RCC 7860 (cell line): Measurements from ENCODE around the gene SCN1B.
"Not testable (repeated sequence)": the region's sequence is repeated elsewhere in the genome, so short reads cannot be mapped to it uniquely, and the experiment has no call there.

Experiments
- DNase-seq: peaks from one replicate; pipeline ENCODE4 v3.0.0-alpha.2; 2015; ENCODE audit warnings: low spot score
- FAIRE-seq: peaks from 2 replicates; lab custom pipeline; 2012; peaks lifted over from hg19 to GRCh38; lab: Jason Lieb, UNC

SCN1B gene

DNA sequence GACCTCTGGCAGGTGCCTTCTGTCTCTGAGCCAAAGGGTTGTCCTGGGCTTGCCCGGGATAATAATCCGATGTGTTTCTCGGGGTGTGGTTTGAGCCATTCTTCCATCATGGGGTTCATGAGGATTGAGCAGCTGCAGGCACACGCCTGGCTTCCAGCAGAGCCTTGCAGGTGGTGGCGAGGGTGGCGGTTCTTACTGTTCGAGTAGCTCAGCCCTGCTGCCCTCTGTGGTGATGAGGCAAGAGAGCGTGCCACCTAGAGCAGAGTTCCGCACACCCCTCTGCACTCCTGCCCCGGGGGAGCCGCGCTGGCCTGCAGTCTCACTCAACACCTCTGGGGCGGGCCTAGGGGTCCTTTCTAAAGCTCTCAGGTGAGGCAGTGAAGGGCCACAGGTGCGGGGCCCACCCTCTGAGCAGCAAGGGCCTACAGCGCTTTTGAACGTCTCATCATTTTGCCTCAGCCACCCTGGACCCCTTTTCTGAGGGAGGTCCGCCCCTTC, 3.8 kb downstream of the SCN1B start:
- FAIRE-seq: no peak

GRCh38 chr19:35034588-35035382, 4.5 kb downstream of the SCN1B start:
- no peak for FAIRE-seq
- no peak for DNase-seq

More for the DNA sequence above, 3.8 kb downstream of the SCN1B start:
- no peak for DNase-seq

DNA sequence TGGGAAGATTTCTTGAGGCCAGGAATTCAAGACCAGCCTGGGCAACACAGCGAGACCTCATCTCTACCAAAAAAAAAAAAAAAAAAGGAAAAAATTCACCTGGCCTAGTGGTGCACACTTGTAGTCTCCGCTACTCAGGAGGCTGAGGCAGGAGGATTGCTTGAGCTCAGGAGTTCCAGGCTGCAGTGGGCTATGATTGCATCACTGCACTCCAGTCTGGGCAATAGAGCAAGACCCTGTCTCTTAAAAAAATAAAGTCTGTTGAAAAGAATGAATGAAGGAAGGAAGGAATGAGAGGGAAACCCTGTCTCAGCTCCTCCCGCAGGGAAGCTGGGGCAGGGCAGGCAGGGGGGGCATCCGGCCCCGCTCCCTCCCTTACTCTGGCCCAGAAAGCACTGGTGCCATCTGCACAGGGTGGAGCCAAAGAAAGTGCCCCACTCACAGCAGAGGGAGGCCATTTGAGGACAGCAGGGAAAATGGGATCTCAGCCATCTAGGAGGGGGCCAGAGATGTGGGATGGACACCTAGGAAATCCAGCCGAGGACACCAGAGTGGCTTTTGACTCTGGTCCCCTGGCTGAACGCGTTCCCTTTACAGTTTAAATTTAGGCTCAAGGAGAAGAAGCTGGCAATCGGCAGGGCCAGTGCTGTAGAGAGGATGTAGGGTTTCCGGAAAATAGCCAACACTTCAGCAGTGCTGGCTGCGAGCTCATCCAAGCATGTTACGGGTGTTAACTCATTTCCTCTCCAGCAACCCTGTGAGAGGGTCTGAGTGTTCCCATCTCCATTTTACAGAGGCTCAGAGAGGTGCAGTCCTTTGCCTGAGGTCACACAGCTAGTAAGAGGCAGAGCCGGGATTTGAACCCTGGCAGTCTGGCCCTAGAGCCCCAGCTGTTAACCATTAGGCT, 7.7 kb downstream of the SCN1B start:
- DNase-seq (peak; percentile 15), FAIRE-seq (no peak)

GRCh38 chr19:35038623-35039512, 8.6 kb downstream of the SCN1B start:
- DNase-seq: no peak
- no peak for FAIRE-seq

- no peak for FAIRE-seq
- no peak for DNase-seq
These were observed 9.9 kb downstream of the SCN1B start for GRCh38 chr19:35039881-35040825.

GRCh38 chr19:35040826-35041547, 10.7 kb downstream of the SCN1B start:
- DNase-seq: no peak
- FAIRE-seq: no peak

DNA sequence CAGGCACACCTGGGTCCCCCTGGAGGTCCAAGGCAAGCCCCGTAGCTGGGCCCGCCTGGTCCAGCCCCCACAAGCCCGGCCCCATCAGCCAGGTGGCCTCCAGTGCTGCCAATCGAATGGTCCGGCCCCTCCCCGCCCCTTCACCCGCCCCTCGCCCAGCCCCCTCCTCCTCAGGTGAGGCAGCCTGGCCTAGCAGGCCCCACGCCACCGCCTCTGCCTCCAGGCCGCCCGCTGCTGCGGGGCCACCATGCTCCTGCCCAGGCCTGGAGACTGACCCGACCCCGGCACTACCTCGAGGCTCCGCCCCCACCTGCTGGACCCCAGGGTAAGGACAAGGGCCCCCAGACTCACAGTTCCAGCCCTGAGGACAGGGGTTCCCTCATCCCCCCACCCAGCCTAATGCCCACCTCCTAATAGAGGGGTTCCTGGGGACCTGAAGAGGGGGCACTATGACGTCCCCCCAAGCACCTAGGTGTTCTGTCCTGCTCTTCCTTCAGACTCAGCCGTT, 11.3 kb downstream of the SCN1B start, which contains the start of gene HPN:
HPN (plus strand) TSS at position 174 of the 508 bp plus-strand sequence. CDS start 786 bp downstream, outside the sequence.
- DNase-seq (no peak), FAIRE-seq (no peak)

GRCh38 chr19:35042056-35042730, 11.9 kb downstream of the SCN1B start:
- DNase-seq (no peak), FAIRE-seq (no peak)

DNA sequence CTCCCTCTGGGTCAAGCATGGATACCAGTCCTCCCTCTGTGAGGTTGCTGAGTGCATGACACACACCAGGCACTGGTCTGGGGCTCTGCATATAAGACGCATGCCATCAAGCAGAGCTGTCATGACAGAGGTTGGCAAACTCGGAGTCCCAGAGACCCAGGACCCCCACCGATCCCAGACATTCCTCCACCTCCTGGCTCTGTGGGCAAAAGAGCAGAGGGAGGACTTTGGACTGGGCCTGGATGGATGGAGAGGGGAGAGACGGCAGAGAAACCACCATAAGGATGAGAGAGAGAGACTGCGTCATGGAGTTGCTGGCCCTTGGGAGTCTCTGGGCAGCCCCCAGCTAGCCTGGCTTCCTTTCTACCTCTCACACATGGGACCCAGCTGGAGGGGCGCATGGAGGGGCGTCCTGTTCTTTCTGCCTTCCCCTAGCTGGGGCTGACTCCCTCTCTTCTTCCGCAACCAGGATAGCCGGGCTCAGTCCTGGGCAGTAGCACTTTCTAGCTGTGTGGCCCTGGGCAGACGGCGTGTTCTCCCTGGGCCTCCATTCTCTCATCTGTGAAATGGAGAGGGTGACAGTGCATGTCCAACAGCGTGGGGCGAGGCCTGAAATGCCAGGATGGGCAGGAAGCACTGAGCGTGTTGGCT, 12.8 kb downstream of the SCN1B start:
- DNase-seq: no peak
- no peak for FAIRE-seq

- DNase-seq (no peak), FAIRE-seq (no peak)
These were observed 13.6 kb downstream of the SCN1B start for GRCh38 chr19:35043906-35044305.

- no peak for DNase-seq
- FAIRE-seq: no peak
These were observed 14.2 kb downstream of the SCN1B start for GRCh38 chr19:35044317-35045117.

- DNase-seq (no peak), FAIRE-seq (no peak)
These were observed 15.5 kb downstream of the SCN1B start for GRCh38 chr19:35045667-35046300.

- FAIRE-seq (no peak), DNase-seq (no peak)
These were observed 16.2 kb downstream of the SCN1B start for GRCh38 chr19:35046461-35046860.

DNA sequence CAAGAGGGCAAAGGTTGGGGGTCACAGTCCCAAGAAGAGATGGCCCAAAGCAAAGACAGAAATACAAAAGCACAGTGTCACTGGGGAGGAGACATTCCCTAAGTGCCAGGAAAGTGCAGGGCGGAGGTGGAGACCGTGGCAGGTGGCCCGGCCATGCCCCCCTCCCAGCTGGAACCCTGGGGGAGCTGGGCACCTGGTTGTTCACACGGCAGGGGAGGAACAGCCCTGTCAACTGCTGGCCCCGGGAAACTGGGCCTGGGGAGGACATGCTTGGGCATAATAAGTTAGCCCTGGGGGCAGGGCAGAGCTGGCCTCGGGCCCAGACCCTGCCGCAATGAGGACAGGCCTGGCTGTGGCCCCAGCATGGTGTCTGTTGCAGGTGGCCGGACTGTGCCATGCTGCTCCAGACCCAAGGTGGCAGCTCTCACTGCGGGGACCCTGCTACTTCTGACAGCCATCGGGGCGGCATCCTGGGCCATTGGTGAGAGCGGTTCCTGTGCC, 18.7 kb downstream of the SCN1B start:
- FAIRE-seq (no peak), DNase-seq (no peak)

DNA sequence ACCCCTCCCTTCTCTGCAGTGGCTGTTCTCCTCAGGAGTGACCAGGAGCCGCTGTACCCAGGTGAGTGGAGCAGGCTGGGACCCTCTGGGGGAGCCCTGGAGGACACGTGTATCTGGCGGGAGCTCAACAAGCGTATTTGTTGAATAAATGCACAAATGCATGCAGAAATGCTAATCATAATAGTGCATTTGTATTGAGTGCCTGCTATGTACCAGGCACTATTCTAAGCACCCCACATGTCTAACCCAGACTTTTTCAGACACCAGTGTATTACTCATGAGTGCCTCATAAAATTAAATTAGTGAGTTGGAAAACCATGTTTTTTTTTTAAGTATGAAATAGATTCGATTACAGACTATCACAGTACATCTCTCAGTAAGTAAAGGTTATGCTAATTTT, 19.2 kb downstream of the SCN1B start:
- FAIRE-seq (no peak), DNase-seq (no peak)

GRCh38 chr19:35050662-35051061, 20.4 kb downstream of the SCN1B start:
- not testable (repeated sequence) for FAIRE-seq, DNase-seq
